Endothelial cell of umbilical vein (primary cell): Measurements from ENCODE around the gene PIK3C3. TPM values are rescaled to one million over a fixed set of nuclear protein-coding genes. Genes with fewer than 3 reads are reported as not detected.

Source experiments
- BruUV-seq: library from RNA; stranded (reverse); fragments of 400-500 nt; replicated peaks from 2 replicates; lab custom pipeline; 2021; lab: Mats Ljungman, UMichigan
- CTCF ChIA-PET: fragments of 300-600, 350-600 bp; sonication (Branson Sonifier 250); formaldehyde crosslinking; loops from one replicate; lab custom pipeline; 2021; ENCODE audit warnings: antibody characterized with exemption, inconsistent platforms; lab: Charles Lee
- POLR2A ChIA-PET: fragments of 300-600, 350-600 bp; sonication (Branson Sonifier 250); formaldehyde crosslinking; loops from one replicate; lab custom pipeline; 2021; ENCODE audit warnings: antibody characterized with exemption, inconsistent platforms; lab: Charles Lee
- DNase-seq: peaks from one replicate; pipeline ENCODE4 v3.0.0-alpha.2; 2011; ENCODE audit warnings: low read depth, low spot score
- FAIRE-seq: peaks from 2 replicates; lab custom pipeline; 2011; peaks lifted over from hg19 to GRCh38; lab: Jason Lieb, UNC
- H2AFZ ChIP-seq: 2 replicates; pipeline ENCODE4 v1.6.0; 2012; ENCODE audit warnings: low read depth, low read length, control low read depth, inconsistent platforms
- H3K27ac ChIP-seq: 2 replicates; pipeline ENCODE4 v1.5.1; 2011; ENCODE audit warnings: low read depth, mild to moderate bottlenecking, control low read depth, low read length, moderate library complexity; ENCODE audit not compliant: insufficient read depth
- H3K27me3 ChIP-seq, 2 experiments: 2 replicates each; pipeline versions ENCODE4 v1.6.0 to v1.6.1; 2011; ENCODE audit warnings: low read length in 2 of 2, mixed read lengths in 1 of 2; ENCODE audit not compliant: control insufficient read depth in 2 of 2, insufficient read depth in 2 of 2
- H3K36me3 ChIP-seq, 2 experiments: 2 replicates in 1 of 2; 3 replicates in 1 of 2; pipeline ENCODE4 v1.5.1; 2011; ENCODE audit warnings: low read length in 2 of 2, mild to moderate bottlenecking in 1 of 2, moderate library complexity in 1 of 2; ENCODE audit not compliant: control insufficient read depth in 2 of 2, insufficient read depth in 2 of 2; ENCODE audit errors: extremely low read depth in 1 of 2
- H3K4me1 ChIP-seq: 3 replicates; pipeline ENCODE4 v1.5.1; 2011; ENCODE audit warnings: mild to moderate bottlenecking, low read length; ENCODE audit not compliant: control insufficient read depth, insufficient read depth; ENCODE audit errors: extremely low read depth
- H3K4me2 ChIP-seq: 2 replicates; pipeline ENCODE4 v1.6.1; 2011; ENCODE audit warnings: low read length, control low read depth, mixed read lengths; ENCODE audit not compliant: insufficient read depth
- H3K4me3 ChIP-seq, 3 experiments: fragments of 200-600 bp in 1 of 3; sonication (generic), shearing (Covaris generic) in 1 of 3; replicated peaks in 1 of 3; 2 replicates each; pipeline ENCODE4 v1.5.1; 2011 to 2016; ENCODE audit warnings: control low read depth in 3 of 3, low read length in 3 of 3, mild to moderate bottlenecking in 2 of 3, inconsistent platforms in 1 of 3, low read depth in 1 of 3, moderate library complexity in 1 of 3; ENCODE audit not compliant: insufficient read depth in 1 of 3
- H3K79me2 ChIP-seq: 2 replicates; pipeline ENCODE4 v1.6.0; 2012; ENCODE audit warnings: low read length, inconsistent platforms; ENCODE audit not compliant: control insufficient read depth, insufficient read depth
- H3K9ac ChIP-seq: replicated peaks from 2 replicates; pipeline ENCODE3; 2011; ENCODE audit warnings: low read length, control low read depth; ENCODE audit not compliant: insufficient read depth; ENCODE audit errors: extremely low read depth
- H3K9me1 ChIP-seq: replicated peaks from 3 replicates; pipeline ENCODE4 v1.6.0; 2011; ENCODE audit warnings: mild to moderate bottlenecking, low read length; ENCODE audit not compliant: control insufficient read depth, insufficient read depth; ENCODE audit errors: extremely low read depth
- H3K9me3 ChIP-seq: replicated peaks from 2 replicates; pipeline ENCODE4 v1.5.1; 2012; ENCODE audit warnings: low read length, inconsistent platforms; ENCODE audit not compliant: control insufficient read depth, insufficient read depth
- H4K20me1 ChIP-seq: replicated peaks from 2 replicates; pipeline ENCODE3; 2011; ENCODE audit warnings: mild to moderate bottlenecking, low read length; ENCODE audit not compliant: control insufficient read depth, insufficient read depth; ENCODE audit errors: extremely low read depth
- JUN ChIP-seq: IDR thresholded peaks from 2 replicates; pipeline ENCODE4 v1.6.1; 2011; ENCODE audit warnings: borderline replicate concordance, low read depth; ENCODE audit not compliant: insufficient read length, insufficient read depth
- dilution Hi-C: fragments of 300-500 bp; cut with MboI; formaldehyde crosslinking; loops from one replicate; pipeline ENCODE4 v1.15.0; 2019; ENCODE audit warnings: low sequenced_read_pairs; ENCODE audit not compliant: extremely low pct_ligation_motif_present
- intact Hi-C: fragments of 100-400 bp; cut with micrococcal nuclease; formaldehyde crosslinking; loops from one replicate; pipeline ENCODE4 v1.10.0; 2022
- polyA plus RNA-seq, 4 experiments: library from polyadenylated mRNA; depleted of rRNA in 3 of 4; stranded (reverse) in 3 of 4; unstranded in 1 of 4; fragments of >200 nt; gene quantifications; 2 replicates each; pipeline versions ENCODE4 v1.2.1 to v1.2.3, GENCODE V29; 2011 to 2012; ENCODE audit warnings: missing spikeins in 1 of 4
- total RNA-seq: library from RNA; stranded (reverse); gene quantifications from 2 replicates; pipeline ENCODE4 v1.2.3, GENCODE V29; 2021
- TF ChIP-seq, protein P1 (sequence below), 2 donors: IDR thresholded peaks; 1 replicate in 1 of 2; 2 replicates in 1 of 2; pipeline ENCODE4 v1.5.1; 2011; ENCODE audit warnings: low read length in 2 of 2, mild to moderate bottlenecking in 2 of 2, moderate library complexity in 2 of 2, control low read depth in 1 of 2, inconsistent platforms in 1 of 2, low read depth in 1 of 2; ENCODE audit not compliant: insufficient read depth in 1 of 2; ENCODE audit errors: extremely low read depth in 1 of 2
- TF ChIP-seq, protein P2 (sequence below): IDR thresholded peaks from 2 replicates; pipeline ENCODE4 v1.6.1; 2011; ENCODE audit not compliant: insufficient read depth, insufficient read length

Gene PIK3C3
- total and polyA plus RNA-seq, 2 donors (not counting 3 experiments of a cell fraction or from before 2014, with no cell fraction given): 19.5 to 47.3 TPM

DNA sequence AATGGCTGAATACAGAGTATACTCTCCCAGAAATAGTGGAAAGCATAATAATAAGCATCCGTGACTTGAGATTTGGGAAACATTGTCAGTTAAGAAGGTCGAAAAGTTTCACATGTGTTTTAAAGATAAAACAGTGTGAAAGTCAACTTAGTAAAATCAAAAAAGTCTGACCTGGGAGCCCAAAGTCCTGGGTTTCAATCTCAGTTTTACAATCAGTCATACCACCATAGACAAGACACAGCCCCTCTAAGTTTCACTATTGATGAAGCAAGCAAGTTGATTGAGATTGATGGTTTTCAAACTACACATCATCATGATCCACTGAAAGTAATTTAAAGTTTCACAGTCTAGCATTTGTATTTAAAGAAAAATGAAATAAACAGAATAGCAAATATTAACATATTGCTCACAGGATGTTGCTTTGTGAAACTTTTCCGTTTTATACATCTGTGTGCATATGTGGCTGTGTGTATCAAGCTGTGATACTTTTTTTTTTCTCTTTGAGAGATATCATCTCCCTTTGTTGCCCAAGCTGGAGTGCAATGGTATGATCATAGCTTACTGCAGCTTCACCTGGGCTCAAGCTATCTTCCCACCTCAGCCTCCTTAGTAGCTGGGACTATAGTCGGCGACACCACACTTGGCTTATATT lies 71.1 kb downstream of the PIK3C3 start:
- ChIA-PET POLR2A (no interaction called here), CTCF (interaction anchor here (1.3 to 5.3 kb wide), 4 partner anchors 10 to 27 kb away, joined by 3 to 119 read pairs (median 71); no protein-coding TSS in a partner anchor)
- no TSS peak for BruUV-seq
- Histone ChIP-seq H3K4me1 (no peaks in the 10 kb centered on the region), H3K9me3 (no peaks in the 10 kb centered on the region), H3K9me1 (no peaks in the 10 kb centered on the region), H3K9ac (no peak overlapping the region), H3K4me2 (no peak overlapping the region), H4K20me1 (no peaks in the 10 kb centered on the region), H3K27me3 (no peaks in the 10 kb centered on the region), H3K36me3 (no peaks in the 10 kb centered on the region), H2AFZ (no peak overlapping the region), H3K27ac (no peak overlapping the region), H3K79me2 (no peaks in the 10 kb centered on the region), H3K4me3 (no peak overlapping the region)
- FAIRE-seq (no peak), DNase-seq (no peak)
- dilution Hi-C loops: no loop called here
- TF ChIP-seq, protein P1, sequence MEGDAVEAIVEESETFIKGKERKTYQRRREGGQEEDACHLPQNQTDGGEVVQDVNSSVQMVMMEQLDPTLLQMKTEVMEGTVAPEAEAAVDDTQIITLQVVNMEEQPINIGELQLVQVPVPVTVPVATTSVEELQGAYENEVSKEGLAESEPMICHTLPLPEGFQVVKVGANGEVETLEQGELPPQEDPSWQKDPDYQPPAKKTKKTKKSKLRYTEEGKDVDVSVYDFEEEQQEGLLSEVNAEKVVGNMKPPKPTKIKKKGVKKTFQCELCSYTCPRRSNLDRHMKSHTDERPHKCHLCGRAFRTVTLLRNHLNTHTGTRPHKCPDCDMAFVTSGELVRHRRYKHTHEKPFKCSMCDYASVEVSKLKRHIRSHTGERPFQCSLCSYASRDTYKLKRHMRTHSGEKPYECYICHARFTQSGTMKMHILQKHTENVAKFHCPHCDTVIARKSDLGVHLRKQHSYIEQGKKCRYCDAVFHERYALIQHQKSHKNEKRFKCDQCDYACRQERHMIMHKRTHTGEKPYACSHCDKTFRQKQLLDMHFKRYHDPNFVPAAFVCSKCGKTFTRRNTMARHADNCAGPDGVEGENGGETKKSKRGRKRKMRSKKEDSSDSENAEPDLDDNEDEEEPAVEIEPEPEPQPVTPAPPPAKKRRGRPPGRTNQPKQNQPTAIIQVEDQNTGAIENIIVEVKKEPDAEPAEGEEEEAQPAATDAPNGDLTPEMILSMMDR (IDR thresholded peaks at IDR 0.05; ENCODE audit: extremely low read depth in 1 of 2, insufficient read depth in 1 of 2, low read depth in 1 of 2, low read length in 2 of 2): no peak
- no peak for TF ChIP-seq JUN
- TF ChIP-seq, protein P2, sequence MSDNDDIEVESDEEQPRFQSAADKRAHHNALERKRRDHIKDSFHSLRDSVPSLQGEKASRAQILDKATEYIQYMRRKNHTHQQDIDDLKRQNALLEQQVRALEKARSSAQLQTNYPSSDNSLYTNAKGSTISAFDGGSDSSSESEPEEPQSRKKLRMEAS: no peak
- intact Hi-C loops: no loop called here
